Keratinocyte (primary cell): Measurements from ENCODE around the gene OS9.

Experiments
- EZH2 ChIP-seq: IDR thresholded peaks from one replicate; pipeline ENCODE4 v1.6.1; 2012; ENCODE audit warnings: inconsistent platforms, mild to moderate bottlenecking, low read length, moderate library complexity
- TF ChIP-seq, protein P1 (sequence below), 3 experiments: IDR thresholded peaks in 1 of 3; conservative IDR thresholded peaks in 1 of 3; optimal IDR thresholded peaks in 1 of 3; 2 replicates in 2 of 3; 3 replicates in 1 of 3; pipeline versions ENCODE3 to v1.5.1; 2011; ENCODE audit warnings: low read length in 3 of 3, mild to moderate bottlenecking in 3 of 3, moderate library complexity in 2 of 3, control low read depth in 1 of 3, inconsistent platforms in 1 of 3; ENCODE audit not compliant: insufficient read depth in 2 of 3; ENCODE audit errors: extremely low read depth in 1 of 3

GRCh38 chr12:57770734-57771133 lies 76.8 kb downstream of the OS9 start:
- TF ChIP-seq, protein P1, sequence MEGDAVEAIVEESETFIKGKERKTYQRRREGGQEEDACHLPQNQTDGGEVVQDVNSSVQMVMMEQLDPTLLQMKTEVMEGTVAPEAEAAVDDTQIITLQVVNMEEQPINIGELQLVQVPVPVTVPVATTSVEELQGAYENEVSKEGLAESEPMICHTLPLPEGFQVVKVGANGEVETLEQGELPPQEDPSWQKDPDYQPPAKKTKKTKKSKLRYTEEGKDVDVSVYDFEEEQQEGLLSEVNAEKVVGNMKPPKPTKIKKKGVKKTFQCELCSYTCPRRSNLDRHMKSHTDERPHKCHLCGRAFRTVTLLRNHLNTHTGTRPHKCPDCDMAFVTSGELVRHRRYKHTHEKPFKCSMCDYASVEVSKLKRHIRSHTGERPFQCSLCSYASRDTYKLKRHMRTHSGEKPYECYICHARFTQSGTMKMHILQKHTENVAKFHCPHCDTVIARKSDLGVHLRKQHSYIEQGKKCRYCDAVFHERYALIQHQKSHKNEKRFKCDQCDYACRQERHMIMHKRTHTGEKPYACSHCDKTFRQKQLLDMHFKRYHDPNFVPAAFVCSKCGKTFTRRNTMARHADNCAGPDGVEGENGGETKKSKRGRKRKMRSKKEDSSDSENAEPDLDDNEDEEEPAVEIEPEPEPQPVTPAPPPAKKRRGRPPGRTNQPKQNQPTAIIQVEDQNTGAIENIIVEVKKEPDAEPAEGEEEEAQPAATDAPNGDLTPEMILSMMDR (optimal IDR thresholded peaks at IDR 0.05 in 1 of 3, IDR thresholded peaks at IDR 0.05 in 1 of 3, conservative IDR thresholded peaks at IDR 0.05 in 1 of 3; ENCODE audit: extremely low read depth in 1 of 3, insufficient read depth in 2 of 3, low read length in 3 of 3) = no peak
- TF ChIP-seq EZH2 = no peak
